Mesenchymal stem cell (in vitro differentiated cells and primary cell): ENCODE data around the gene LPAR6.
A peak's percentile ranks its signal among the peaks of the same experiment; 100 is the strongest.

ENCODE experiments used
- DNase-seq: peaks from one replicate; pipeline ENCODE4 v3.0.0-alpha.2; 2013
- H2AFZ ChIP-seq: one replicate; pipeline ENCODE4 v1.6.1; 2013; ENCODE audit warnings: low read depth, mild to moderate bottlenecking, control low read depth, inconsistent platforms, low read length, moderate library complexity
- H2AK5ac ChIP-seq: 2 replicates; pipeline ENCODE4 v1.6.1; 2013; ENCODE audit warnings: low read length, moderate library complexity, mild to moderate bottlenecking, inconsistent platforms; ENCODE audit not compliant: severe bottlenecking
- H2BK120ac ChIP-seq: one replicate; pipeline ENCODE4 v1.6.1; 2013; ENCODE audit warnings: low read depth, mild to moderate bottlenecking, inconsistent platforms, low read length, moderate library complexity
- H2BK12ac ChIP-seq, 2 experiments: one replicate each; pipeline ENCODE4 v1.6.1; 2013; ENCODE audit warnings: inconsistent platforms in 2 of 2, low read length in 2 of 2, mild to moderate bottlenecking in 2 of 2, moderate library complexity in 2 of 2, control low read depth in 1 of 2
- H2BK15ac ChIP-seq: one replicate; pipeline ENCODE4 v1.6.1; 2013; ENCODE audit warnings: mild to moderate bottlenecking, low read depth, inconsistent platforms; ENCODE audit not compliant: poor library complexity, severe bottlenecking
- H2BK5ac ChIP-seq: 2 replicates; pipeline ENCODE4 v1.6.1; 2013; ENCODE audit warnings: low read depth, mild to moderate bottlenecking, low read length, control low read depth, inconsistent platforms; ENCODE audit not compliant: poor library complexity, severe bottlenecking
- H3K14ac ChIP-seq, 2 experiments: one replicate each; pipeline ENCODE4 v1.6.1; 2013; ENCODE audit warnings: inconsistent platforms in 2 of 2, low read length in 2 of 2, control low read depth in 1 of 2, mild to moderate bottlenecking in 1 of 2, moderate library complexity in 1 of 2
- H3K18ac ChIP-seq, 2 experiments: one replicate each; pipeline ENCODE4 v1.6.1; 2013; ENCODE audit warnings: inconsistent platforms in 2 of 2, low read length in 2 of 2, control low read depth in 1 of 2, low read depth in 1 of 2, mild to moderate bottlenecking in 1 of 2
- H3K23ac ChIP-seq, 2 experiments: one replicate each; pipeline ENCODE4 v1.6.1; 2013; ENCODE audit warnings: inconsistent platforms in 2 of 2, low read length in 2 of 2, mild to moderate bottlenecking in 2 of 2, moderate library complexity in 2 of 2, control low read depth in 1 of 2
- H3K27ac ChIP-seq: 2 replicates; pipeline ENCODE4 v1.5.1; 2013; ENCODE audit warnings: mild to moderate bottlenecking, moderate library complexity, low read length, control low read depth, inconsistent platforms; ENCODE audit not compliant: poor library complexity, severe bottlenecking
- H3K27me3 ChIP-seq, 2 experiments: 2 replicates each; pipeline versions ENCODE4 v1.6.1 to v1.7.0; 2013; ENCODE audit warnings: low read length in 2 of 2, mild to moderate bottlenecking in 2 of 2, moderate library complexity in 2 of 2, control low read depth in 1 of 2, inconsistent platforms in 1 of 2; ENCODE audit not compliant: control insufficient read depth in 1 of 2, insufficient read depth in 1 of 2
- H3K36me3 ChIP-seq, 2 experiments: 2 replicates each; pipeline versions ENCODE4 v1.6.1 to v1.7.0; 2013; ENCODE audit warnings: low read length in 2 of 2, control low read depth in 1 of 2, inconsistent platforms in 1 of 2, low read depth in 1 of 2, mild to moderate bottlenecking in 1 of 2; ENCODE audit not compliant: insufficient read depth in 2 of 2, control insufficient read depth in 1 of 2
- H3K4ac ChIP-seq, 2 experiments: one replicate each; pipeline ENCODE4 v1.6.1; 2013; ENCODE audit warnings: inconsistent platforms in 2 of 2, low read length in 2 of 2, mild to moderate bottlenecking in 2 of 2, moderate library complexity in 2 of 2, control low read depth in 1 of 2, low read depth in 1 of 2
- H3K4me1 ChIP-seq: 2 replicates; pipeline ENCODE4 v1.6.1; 2013; ENCODE audit warnings: low read depth, low read length, control low read depth; ENCODE audit not compliant: control insufficient read depth, insufficient read depth
- H3K4me2 ChIP-seq: 2 replicates; pipeline ENCODE4 v1.6.1; 2013; ENCODE audit warnings: low read length, mild to moderate bottlenecking, inconsistent platforms; ENCODE audit not compliant: poor library complexity, severe bottlenecking
- H3K4me3 ChIP-seq, 2 experiments: 2 replicates each; pipeline versions ENCODE4 v1.5.1 to v1.7.0; 2013; ENCODE audit warnings: low read length in 2 of 2, mild to moderate bottlenecking in 2 of 2, control low read depth in 1 of 2, low read depth in 1 of 2; ENCODE audit not compliant: insufficient read depth in 1 of 2
- H3K79me1 ChIP-seq: replicated peaks from 2 replicates; pipeline ENCODE4 v1.6.1; 2013; ENCODE audit warnings: mild to moderate bottlenecking, control low read depth, low read length, inconsistent platforms; ENCODE audit not compliant: poor library complexity, severe bottlenecking
- H3K9ac ChIP-seq: 2 replicates; pipeline ENCODE4 v1.7.0; 2013; ENCODE audit warnings: mild to moderate bottlenecking, low read length, moderate library complexity
- H3K9me3 ChIP-seq: 2 replicates; pipeline ENCODE4 v1.7.0; 2013; ENCODE audit warnings: mild to moderate bottlenecking, low read length; ENCODE audit not compliant: control insufficient read depth
- H4K8ac ChIP-seq: one replicate; pipeline ENCODE4 v1.6.1; 2013; ENCODE audit warnings: inconsistent platforms, mild to moderate bottlenecking, low read length, moderate library complexity
- H4K91ac ChIP-seq: one replicate; pipeline ENCODE4 v1.6.1; 2013; ENCODE audit warnings: mild to moderate bottlenecking, low read length, inconsistent platforms
- WGBS: methylation state at CpG from one replicate; pipeline ENCODE4 v1.1.7; 2013; ENCODE audit warnings: mixed read lengths; 5-methylcytosine and 5-hydroxymethylcytosine counted together

LPAR6 gene

DNA sequence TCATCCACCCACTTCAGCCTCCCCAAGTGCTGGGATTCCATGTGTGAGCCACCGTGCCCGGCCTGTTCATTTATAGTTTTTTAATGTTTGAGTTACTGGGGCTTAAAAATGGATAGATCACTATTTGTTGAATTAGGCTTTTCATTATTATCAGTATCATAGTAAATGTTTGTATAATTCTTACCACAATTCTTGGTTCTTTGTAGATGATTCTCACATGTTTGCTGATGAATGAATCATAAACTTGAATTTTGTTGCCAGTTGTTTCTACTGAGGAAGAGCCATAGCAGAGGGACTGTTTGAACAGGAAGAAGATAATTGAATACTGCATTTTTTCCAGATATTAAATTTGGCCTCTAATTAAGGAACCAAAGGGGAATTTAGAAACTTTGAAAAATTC lies 2.6 kb upstream of the LPAR6 start:
- no peak overlapping the region for H3K14ac ChIP-seq
- no peak overlapping the region for H3K23ac ChIP-seq
- DNase-seq, result no peak
- H2AK5ac ChIP-seq, result no peak overlapping the region
- no peak overlapping the region for H3K4me2 ChIP-seq
- H3K4ac ChIP-seq, result no peak overlapping the region
- H3K79me1 ChIP-seq, result peaks cover 6% of the 10 kb centered on the region
- no peak overlapping the region for H2BK12ac ChIP-seq
- H3K9ac ChIP-seq, result no peak overlapping the region
- no peak overlapping the region for H2BK15ac ChIP-seq
- H4K91ac ChIP-seq, result no peak overlapping the region
- H2BK120ac ChIP-seq, result no peak overlapping the region
- H2AFZ ChIP-seq, result no peak overlapping the region
- H3K4me1 ChIP-seq, result no peaks in the 10 kb centered on the region
- no peak overlapping the region for H3K4me3 ChIP-seq
- H3K36me3 ChIP-seq, result peaks cover 9 to 12% of the 10 kb centered on the region in 2 experiments
- H3K18ac ChIP-seq, result no peak overlapping the region
- H3K27me3 ChIP-seq, result no peaks in the 10 kb centered on the region
- H3K27ac ChIP-seq, result no peak overlapping the region
- H3K9me3 ChIP-seq, result no peaks in the 10 kb centered on the region
- H4K8ac ChIP-seq, result no peak overlapping the region
- no CpG with 5 or more reads among the region's 2 CpGs for WGBS
- no peak overlapping the region for H2BK5ac ChIP-seq

DNA sequence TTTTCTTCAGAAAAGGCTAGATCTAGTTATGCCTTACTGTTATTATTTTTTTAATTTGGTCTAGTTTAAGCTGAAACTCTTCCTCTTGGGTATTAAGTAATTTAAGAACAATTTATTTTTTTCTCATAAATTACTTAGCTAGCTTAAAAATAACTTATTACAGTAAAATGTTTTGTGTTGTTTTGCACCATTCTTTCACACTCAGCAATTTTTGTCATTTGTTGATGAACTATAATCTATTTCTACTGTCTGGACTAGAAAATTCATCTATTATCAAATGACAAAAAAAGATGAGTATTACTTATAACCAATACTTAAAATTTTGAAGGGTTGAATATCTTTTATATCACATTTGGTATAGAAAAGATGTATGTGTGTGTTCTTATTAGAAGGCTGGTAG lies 1.6 kb upstream of the LPAR6 start:
- H2AFZ ChIP-seq, result no peak overlapping the region
- no peak overlapping the region for H3K9ac ChIP-seq
- no peak overlapping the region for H2BK120ac ChIP-seq
- no peaks in the 10 kb centered on the region for H3K4me1 ChIP-seq
- no peak overlapping the region for H3K23ac ChIP-seq
- H3K14ac ChIP-seq, result no peak overlapping the region
- no peaks in the 10 kb centered on the region for H3K27me3 ChIP-seq
- no peak overlapping the region for H3K27ac ChIP-seq
- H3K9me3 ChIP-seq, result no peaks in the 10 kb centered on the region
- no peak overlapping the region for H2BK5ac ChIP-seq
- no peak overlapping the region for H3K4me2 ChIP-seq
- H3K79me1 ChIP-seq, result peaks cover 6% of the 10 kb centered on the region
- no peak overlapping the region for H3K18ac ChIP-seq
- no peak overlapping the region for H3K4me3 ChIP-seq
- no peak overlapping the region for H2BK15ac ChIP-seq
- H2BK12ac ChIP-seq, result no peak overlapping the region
- DNase-seq, result no peak
- no peak overlapping the region for H2AK5ac ChIP-seq
- H4K91ac ChIP-seq, result no peak overlapping the region
- H3K36me3 ChIP-seq, result peaks cover 9 to 12% of the 10 kb centered on the region in 2 experiments
- H3K4ac ChIP-seq, result no peak overlapping the region
- H4K8ac ChIP-seq, result no peak overlapping the region

DNA sequence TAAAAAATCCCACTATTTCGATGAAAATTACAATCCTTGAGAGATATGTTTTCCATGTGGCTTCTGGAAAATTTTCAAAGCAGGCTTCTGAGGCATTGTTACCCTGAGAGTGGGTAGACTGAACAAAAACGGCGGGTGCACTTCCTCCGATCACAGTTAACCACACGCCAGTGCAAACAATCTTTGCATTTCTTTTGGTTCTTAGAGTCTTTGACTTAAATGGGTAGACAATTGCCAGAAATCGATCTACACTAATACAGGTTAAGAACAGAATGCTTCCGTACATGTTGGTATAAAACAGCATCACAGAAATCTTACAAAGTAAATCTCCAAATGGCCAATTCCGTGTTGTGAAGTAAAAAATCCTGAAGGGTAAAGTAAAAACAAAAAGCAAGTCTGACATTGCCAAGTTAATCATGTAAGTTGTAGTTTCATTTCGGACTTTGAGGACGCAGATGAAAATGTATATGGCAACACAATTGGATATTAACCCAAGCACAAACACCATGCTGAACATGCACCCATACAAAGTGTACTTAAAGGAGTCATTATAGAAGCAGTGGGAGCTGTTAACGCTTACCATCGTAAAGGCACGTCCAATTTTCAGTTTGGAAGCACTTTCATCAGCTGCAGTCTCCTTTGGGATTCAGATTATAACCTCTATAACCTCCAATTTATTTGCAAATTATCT lies 927 bp downstream of the LPAR6 start:
- DNase-seq, result peak; percentile 44
- H2BK120ac ChIP-seq, result no peak overlapping the region
- H3K23ac ChIP-seq, result no peak overlapping the region
- H2AFZ ChIP-seq, result no peak overlapping the region
- H3K4me1 ChIP-seq, result no peaks in the 10 kb centered on the region
- H3K4ac ChIP-seq, result no peak overlapping the region
- no peak overlapping the region for H2BK12ac ChIP-seq
- no peaks in the 10 kb centered on the region for H3K9me3 ChIP-seq
- no peak overlapping the region for H2BK5ac ChIP-seq
- H4K91ac ChIP-seq, result no peak overlapping the region
- H3K79me1 ChIP-seq, result peaks cover 6% of the 10 kb centered on the region
- H3K18ac ChIP-seq, result no peak overlapping the region
- no peak overlapping the region for H2BK15ac ChIP-seq
- H4K8ac ChIP-seq, result no peak overlapping the region
- no peaks in the 10 kb centered on the region for H3K27me3 ChIP-seq
- 0% methylated on average over 6 of the region's 13 CpGs for WGBS
- peak overlapping the region; percentile 37 to 90 for H3K4me3 ChIP-seq
- no peak overlapping the region for H2AK5ac ChIP-seq
- peak overlapping the region; percentile 64 for H3K27ac ChIP-seq
- H3K36me3 ChIP-seq, result peaks cover 5 to 11% of the 10 kb centered on the region in 2 experiments
- peak overlapping the region; percentile 66 for H3K4me2 ChIP-seq
- H3K9ac ChIP-seq, result peak overlapping the region; percentile 96
- H3K14ac ChIP-seq, result no peak overlapping the region

DNA sequence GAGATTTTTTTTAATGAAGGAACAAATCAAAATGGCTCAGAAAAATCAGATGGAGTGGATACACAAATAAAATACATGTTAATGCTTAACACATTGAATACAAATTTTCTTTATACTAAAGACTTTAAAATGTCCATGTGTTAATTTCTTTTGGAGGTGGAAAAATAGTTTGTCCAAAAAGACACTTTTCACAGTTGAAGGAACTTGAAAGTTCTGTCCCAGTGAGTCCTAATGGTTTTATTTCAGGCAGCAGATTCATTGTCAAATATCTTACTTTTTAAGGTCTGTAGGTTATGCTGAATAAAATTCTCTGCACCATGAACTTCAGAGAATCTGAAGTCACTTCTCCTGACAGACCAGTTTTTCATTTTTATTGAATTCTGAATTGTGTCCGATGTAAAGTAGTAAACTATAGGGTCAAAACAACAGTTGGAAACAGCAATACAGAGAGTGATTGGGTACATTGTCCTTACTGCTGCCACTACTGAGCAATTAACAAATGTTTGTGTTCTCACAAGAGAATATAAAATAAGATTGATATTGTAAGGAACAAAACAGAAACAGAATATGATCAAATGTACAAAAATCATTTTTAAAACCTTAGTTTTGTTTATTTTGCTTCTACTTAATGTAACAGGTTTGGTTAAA lies 1.6 kb downstream of the LPAR6 start:
- peak; percentile 37 for DNase-seq
- Histone ChIP-seq H3K4me3 (peak overlapping the region in 1 of 2 experiments; percentile 90), H3K4ac (no peak overlapping the region), H3K9me3 (no peaks in the 10 kb centered on the region), H4K91ac (no peak overlapping the region), H3K23ac (no peak overlapping the region), H3K27me3 (no peaks in the 10 kb centered on the region), H4K8ac (no peak overlapping the region), H3K27ac (no peak overlapping the region), H3K79me1 (peaks cover 7% of the 10 kb centered on the region), H2BK5ac (no peak overlapping the region), H2AFZ (no peak overlapping the region), H2AK5ac (no peak overlapping the region), H3K9ac (peak overlapping the region; percentile 96), H2BK120ac (no peak overlapping the region), H2BK15ac (no peak overlapping the region), H2BK12ac (no peak overlapping the region), H3K4me2 (no peak overlapping the region), H3K36me3 (peaks cover 3 to 9% of the 10 kb centered on the region in 2 experiments), H3K4me1 (no peaks in the 10 kb centered on the region), H3K18ac (no peak overlapping the region), H3K14ac (no peak overlapping the region)
- no CpG with 5 or more reads among the region's 1 CpG for WGBS
